Stimulated activated CD8-positive, alpha-beta memory T cell treated with anti-CD3 and anti-CD28 coated beads, Interleukin-4, amount 100 ng/mL, for 24 hours (primary cell): ENCODE measurements around the gene PGLYRP1.

ENCODE experiments used
- DNase-seq: peaks from one replicate; pipeline ENCODE4 v3.0.0-alpha.2; 2020; ENCODE audit warnings: low read depth

The PGLYRP1 gene

DNA sequence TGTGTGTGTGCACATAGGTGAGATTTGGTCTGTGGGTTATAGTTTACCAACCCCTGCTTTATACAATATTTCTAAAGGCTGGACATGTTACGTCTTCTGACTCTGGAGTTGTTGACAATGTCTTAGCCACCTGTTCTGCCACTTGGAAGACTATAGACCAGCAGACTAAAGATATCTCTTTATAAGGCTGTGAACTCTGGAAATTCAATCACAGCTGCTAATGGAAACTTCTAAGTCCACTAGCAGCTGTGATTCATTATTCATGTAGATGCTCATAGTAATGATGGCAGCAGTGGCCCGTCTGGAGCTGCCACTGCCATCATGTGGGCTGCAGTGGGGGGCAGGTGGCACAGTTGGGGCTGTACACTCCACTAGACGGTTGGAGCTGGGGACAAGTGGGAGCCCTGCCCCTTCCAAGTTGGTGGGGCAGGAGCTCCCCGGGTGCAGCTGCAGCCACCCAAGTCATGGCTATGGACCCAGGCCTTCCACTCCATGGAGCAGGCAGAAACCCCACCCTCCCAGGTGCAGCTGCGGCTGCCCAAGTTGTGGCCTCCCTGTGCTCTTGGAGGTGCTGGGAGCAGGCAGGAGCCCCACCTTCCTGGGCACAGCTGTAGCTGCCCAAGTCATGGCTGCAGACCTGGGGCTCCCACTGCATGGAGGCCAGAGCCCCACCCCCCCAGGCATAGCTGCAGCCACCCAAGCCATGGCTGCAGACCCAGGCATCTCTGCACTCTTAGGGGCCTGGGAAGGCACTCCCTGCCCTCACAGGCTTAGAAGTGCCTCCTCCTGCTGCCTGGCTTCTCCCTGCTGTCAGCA, 9.1 kb upstream of the PGLYRP1 start:
- DNase-seq: no peak

DNA sequence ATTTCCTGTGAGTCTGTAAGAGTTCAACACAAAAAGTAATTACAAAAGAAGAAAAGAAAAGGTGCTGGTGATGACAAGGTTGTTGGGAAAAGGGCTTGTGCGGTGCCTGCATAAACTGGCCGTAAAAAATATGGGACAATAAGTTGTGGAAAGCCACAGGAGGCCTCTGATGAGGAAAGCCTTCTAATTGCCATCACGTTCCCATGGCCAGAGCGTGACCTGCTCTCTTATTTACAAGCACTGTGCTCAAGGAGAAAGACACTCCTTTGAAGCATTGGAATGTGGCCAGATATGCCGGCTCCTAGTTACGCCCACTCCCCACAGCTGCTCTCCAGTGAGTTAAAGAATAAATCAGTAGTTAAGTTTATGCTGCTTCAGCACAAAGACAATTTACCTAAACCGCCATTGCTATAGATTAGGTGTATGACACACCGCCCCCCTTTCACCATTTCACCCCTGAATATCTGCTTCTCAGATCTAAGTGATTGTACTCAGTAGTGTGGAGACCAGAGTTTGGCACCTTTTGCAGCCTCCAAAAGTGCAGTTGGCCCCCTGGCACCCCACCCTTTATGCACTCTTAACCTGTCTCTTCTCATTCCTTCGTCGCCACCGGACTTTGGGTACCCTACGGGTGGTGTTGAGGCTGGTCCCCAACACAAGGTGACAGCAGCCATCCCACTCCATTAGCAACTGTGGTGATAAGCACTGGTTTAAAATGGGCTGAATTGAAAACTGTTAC, 8.1 kb upstream of the PGLYRP1 start:
- DNase-seq: no peak

DNA sequence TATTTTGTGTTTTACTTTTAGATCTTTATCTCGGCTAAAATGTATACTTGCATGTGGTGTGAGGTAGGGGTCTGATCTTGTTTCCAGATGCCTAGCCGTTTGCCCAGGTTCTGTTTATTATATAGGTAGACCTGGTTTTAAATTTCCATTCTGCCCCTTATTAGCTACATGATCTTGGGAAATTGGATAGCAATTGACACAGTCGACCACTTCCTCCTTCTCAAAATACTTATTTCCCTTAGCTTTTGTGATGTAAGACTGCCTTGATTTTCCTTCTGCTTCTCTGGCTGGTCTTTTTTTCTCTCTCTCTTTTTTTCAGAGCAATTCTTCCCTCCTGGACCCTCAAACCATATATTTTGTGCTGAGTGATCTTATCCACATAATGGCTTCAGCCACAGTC, 3.0 kb upstream of the PGLYRP1 start:
- DNase-seq: no peak

DNA sequence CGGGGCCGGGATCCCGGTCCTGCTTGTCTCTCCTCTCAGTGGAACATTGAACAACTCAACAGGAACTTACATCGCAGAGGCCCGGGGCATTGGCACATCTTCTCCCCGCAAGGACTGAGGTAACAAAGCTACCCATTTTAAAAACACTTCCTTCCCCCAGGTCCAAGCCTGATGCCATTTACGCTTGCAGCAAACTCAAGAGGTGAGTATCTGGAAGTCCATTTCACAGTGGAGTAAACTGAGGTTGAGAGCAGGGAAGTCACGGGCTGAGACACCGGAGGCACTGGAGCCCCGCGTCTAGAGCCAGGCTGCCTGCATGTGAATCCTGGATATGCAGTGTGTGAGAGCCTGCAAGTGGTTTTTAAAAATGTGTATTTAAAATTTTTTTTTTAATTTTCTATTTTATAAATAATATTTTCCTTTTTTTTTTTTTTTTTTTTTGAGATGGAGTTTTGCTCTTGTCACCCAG, 492 bp upstream of the PGLYRP1 start:
- DNase-seq: no peak

GRCh38 chr19:46022061-46022430, 807 bp downstream of the PGLYRP1 start:
- DNase-seq: no peak

DNA sequence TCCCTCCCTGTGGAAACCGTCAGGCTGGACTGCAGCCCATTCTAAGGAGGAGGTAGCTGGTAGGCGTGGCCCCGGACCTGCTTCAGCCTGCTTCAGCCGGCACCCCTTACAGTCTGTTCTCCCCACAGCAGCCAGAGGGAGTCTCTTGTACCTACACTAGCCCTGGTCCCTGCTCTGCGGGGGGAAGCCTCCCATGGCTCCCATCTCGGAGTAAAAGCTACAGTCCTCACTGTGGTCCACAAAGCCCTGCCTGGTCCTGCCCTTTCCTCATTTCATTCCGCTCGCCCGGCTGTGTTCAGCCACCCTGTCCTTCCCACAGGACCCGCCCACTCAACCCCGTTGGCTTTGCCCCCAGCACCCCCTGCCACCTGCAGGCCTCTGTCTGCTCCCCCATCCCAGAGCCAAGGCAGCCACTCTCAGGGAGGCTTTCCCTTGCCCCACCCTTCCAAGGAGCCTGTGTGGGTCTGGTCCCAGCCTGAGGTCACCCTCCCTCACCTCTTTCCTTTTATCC, 1.3 kb downstream of the PGLYRP1 start:
- DNase-seq: no peak

DNA sequence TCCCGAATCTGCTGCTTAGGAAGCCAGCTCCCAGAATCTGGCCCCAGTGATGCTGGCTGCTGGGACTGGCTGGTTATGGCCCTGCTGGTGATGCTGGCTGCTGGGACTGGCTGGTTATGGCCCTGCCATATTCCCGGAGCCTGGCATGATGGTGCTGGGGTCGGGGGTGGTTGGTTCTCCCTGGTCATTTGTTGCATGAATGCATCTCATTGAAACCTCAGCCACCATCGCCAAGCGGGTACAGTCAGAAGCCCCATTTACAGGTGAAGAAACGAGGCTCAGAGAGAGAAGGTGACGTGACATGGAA, 2.1 kb downstream of the PGLYRP1 start:
- DNase-seq: no peak

DNA sequence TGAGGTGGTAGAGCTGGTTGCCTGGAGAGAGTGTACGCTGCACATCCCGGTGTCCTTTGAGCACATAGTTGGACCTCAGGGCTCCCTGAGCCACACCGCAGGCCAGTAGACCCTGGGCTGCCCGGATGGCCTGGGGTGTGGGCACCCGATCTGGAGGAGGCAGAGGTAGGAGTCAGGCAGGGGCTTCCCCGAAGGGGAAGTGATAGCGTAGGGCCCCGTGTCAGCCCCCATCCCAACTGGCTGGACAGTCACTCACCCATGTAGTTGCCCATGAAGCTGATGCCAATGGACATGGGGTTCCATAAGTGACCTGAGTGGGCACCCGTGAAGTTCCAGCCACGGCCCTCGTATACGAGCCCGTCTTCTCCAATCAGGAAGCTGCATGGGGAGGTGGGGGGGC, 3.6 kb downstream of the PGLYRP1 start:
- DNase-seq: no peak

GRCh38 chr19:46018729-46019251, 4.1 kb downstream of the PGLYRP1 start:
- DNase-seq: no peak

- DNase-seq: no peak
Observed at GRCh38 chr19:46017874-46018675, 4.8 kb downstream of the PGLYRP1 start.

- no peak for DNase-seq
Observed at GRCh38 chr19:46017095-46017429, 5.8 kb downstream of the PGLYRP1 start.

- DNase-seq: peak; percentile 73
Observed at GRCh38 chr19:46016426-46017094, 6.3 kb downstream of the PGLYRP1 start.

DNA sequence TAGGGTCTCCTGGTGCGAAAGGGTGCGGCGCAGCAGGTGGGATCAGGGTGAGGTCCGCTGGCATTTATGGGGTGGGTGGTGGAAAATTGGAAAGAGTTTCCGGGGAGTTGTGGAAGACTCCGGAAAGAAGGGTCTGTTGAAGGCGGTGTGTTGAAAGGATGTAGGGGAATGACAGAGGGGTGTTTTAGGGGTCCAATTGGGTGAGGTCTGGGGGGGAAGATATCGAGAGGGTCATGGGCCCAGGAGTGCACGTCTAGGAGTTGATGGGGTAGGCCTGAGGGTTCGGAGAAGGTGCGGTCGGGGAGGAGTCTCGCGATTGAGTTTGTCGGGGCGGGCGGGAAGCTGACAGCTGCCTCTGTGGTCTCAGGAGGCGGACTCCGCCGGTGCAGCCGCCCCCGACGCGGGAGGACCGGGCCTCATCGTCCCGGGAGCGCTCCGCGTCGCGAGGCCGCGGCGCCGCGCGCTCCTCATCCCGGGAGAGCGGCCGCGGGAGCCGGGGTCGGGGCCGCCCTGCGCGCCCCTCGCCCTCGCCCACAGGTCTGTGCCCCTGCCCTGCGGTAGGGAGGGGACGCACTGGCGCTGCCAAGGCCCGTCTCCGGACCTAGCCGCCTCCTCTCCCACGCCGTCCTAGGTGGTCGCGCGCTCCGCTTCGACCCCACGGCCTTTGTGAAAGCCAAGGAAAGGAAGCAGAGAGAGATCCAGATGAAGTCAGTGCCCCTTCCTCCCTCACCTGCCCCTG, 7.0 kb downstream of the PGLYRP1 start:
- no peak for DNase-seq

GRCh38 chr19:46014941-46015686, 7.7 kb downstream of the PGLYRP1 start:
- DNase-seq: peak; percentile 45

- DNase-seq: no peak
Observed at GRCh38 chr19:46014534-46014933, 8.3 kb downstream of the PGLYRP1 start.

GRCh38 chr19:46009530-46010510, 13.0 kb downstream of the PGLYRP1 start:
- DNase-seq: peak; percentile 57

GRCh38 chr19:46006411-46006810, 16.4 kb downstream of the PGLYRP1 start:
- no peak for DNase-seq

GRCh38 chr19:46002678-46003275, 20.1 kb downstream of the PGLYRP1 start:
- DNase-seq: no peak
